Mesenchymal stem cell (in vitro differentiated cells and primary cell): ENCODE measurements around the gene FAM156A.
"Not testable (repeated sequence)": the region's sequence is repeated elsewhere in the genome, so short reads cannot be mapped to it uniquely, and the experiment has no call there.

Source experiments
- DNase-seq: peaks from one replicate; pipeline ENCODE4 v3.0.0-alpha.2; 2013
- H2AFZ ChIP-seq: one replicate; pipeline ENCODE4 v1.6.1; 2013; ENCODE audit warnings: low read depth, mild to moderate bottlenecking, control low read depth, inconsistent platforms, low read length, moderate library complexity
- H2AK5ac ChIP-seq: 2 replicates; pipeline ENCODE4 v1.6.1; 2013; ENCODE audit warnings: low read length, moderate library complexity, mild to moderate bottlenecking, inconsistent platforms; ENCODE audit not compliant: severe bottlenecking
- H2BK120ac ChIP-seq: one replicate; pipeline ENCODE4 v1.6.1; 2013; ENCODE audit warnings: low read depth, mild to moderate bottlenecking, inconsistent platforms, low read length, moderate library complexity
- H2BK12ac ChIP-seq, 2 experiments: one replicate each; pipeline ENCODE4 v1.6.1; 2013; ENCODE audit warnings: inconsistent platforms in 2 of 2, low read length in 2 of 2, mild to moderate bottlenecking in 2 of 2, moderate library complexity in 2 of 2, control low read depth in 1 of 2
- H2BK15ac ChIP-seq: one replicate; pipeline ENCODE4 v1.6.1; 2013; ENCODE audit warnings: mild to moderate bottlenecking, low read depth, inconsistent platforms; ENCODE audit not compliant: poor library complexity, severe bottlenecking
- H2BK5ac ChIP-seq: 2 replicates; pipeline ENCODE4 v1.6.1; 2013; ENCODE audit warnings: low read depth, mild to moderate bottlenecking, low read length, control low read depth, inconsistent platforms; ENCODE audit not compliant: poor library complexity, severe bottlenecking
- H3K14ac ChIP-seq, 2 experiments: one replicate each; pipeline ENCODE4 v1.6.1; 2013; ENCODE audit warnings: inconsistent platforms in 2 of 2, low read length in 2 of 2, control low read depth in 1 of 2, mild to moderate bottlenecking in 1 of 2, moderate library complexity in 1 of 2
- H3K18ac ChIP-seq, 2 experiments: one replicate each; pipeline ENCODE4 v1.6.1; 2013; ENCODE audit warnings: inconsistent platforms in 2 of 2, low read length in 2 of 2, control low read depth in 1 of 2, low read depth in 1 of 2, mild to moderate bottlenecking in 1 of 2
- H3K23ac ChIP-seq, 2 experiments: one replicate each; pipeline ENCODE4 v1.6.1; 2013; ENCODE audit warnings: inconsistent platforms in 2 of 2, low read length in 2 of 2, mild to moderate bottlenecking in 2 of 2, moderate library complexity in 2 of 2, control low read depth in 1 of 2
- H3K27ac ChIP-seq: 2 replicates; pipeline ENCODE4 v1.5.1; 2013; ENCODE audit warnings: mild to moderate bottlenecking, moderate library complexity, low read length, control low read depth, inconsistent platforms; ENCODE audit not compliant: poor library complexity, severe bottlenecking
- H3K27me3 ChIP-seq, 2 experiments: 2 replicates each; pipeline versions ENCODE4 v1.6.1 to v1.7.0; 2013; ENCODE audit warnings: low read length in 2 of 2, mild to moderate bottlenecking in 2 of 2, moderate library complexity in 2 of 2, control low read depth in 1 of 2, inconsistent platforms in 1 of 2; ENCODE audit not compliant: control insufficient read depth in 1 of 2, insufficient read depth in 1 of 2
- H3K36me3 ChIP-seq, 2 experiments: 2 replicates each; pipeline versions ENCODE4 v1.6.1 to v1.7.0; 2013; ENCODE audit warnings: low read length in 2 of 2, control low read depth in 1 of 2, inconsistent platforms in 1 of 2, low read depth in 1 of 2, mild to moderate bottlenecking in 1 of 2; ENCODE audit not compliant: insufficient read depth in 2 of 2, control insufficient read depth in 1 of 2
- H3K4ac ChIP-seq, 2 experiments: one replicate each; pipeline ENCODE4 v1.6.1; 2013; ENCODE audit warnings: inconsistent platforms in 2 of 2, low read length in 2 of 2, mild to moderate bottlenecking in 2 of 2, moderate library complexity in 2 of 2, control low read depth in 1 of 2, low read depth in 1 of 2
- H3K4me1 ChIP-seq: 2 replicates; pipeline ENCODE4 v1.6.1; 2013; ENCODE audit warnings: low read depth, low read length, control low read depth; ENCODE audit not compliant: control insufficient read depth, insufficient read depth
- H3K4me2 ChIP-seq: 2 replicates; pipeline ENCODE4 v1.6.1; 2013; ENCODE audit warnings: low read length, mild to moderate bottlenecking, inconsistent platforms; ENCODE audit not compliant: poor library complexity, severe bottlenecking
- H3K4me3 ChIP-seq, 2 experiments: 2 replicates each; pipeline versions ENCODE4 v1.5.1 to v1.7.0; 2013; ENCODE audit warnings: low read length in 2 of 2, mild to moderate bottlenecking in 2 of 2, control low read depth in 1 of 2, low read depth in 1 of 2; ENCODE audit not compliant: insufficient read depth in 1 of 2
- H3K79me1 ChIP-seq: replicated peaks from 2 replicates; pipeline ENCODE4 v1.6.1; 2013; ENCODE audit warnings: mild to moderate bottlenecking, control low read depth, low read length, inconsistent platforms; ENCODE audit not compliant: poor library complexity, severe bottlenecking
- H3K9ac ChIP-seq: 2 replicates; pipeline ENCODE4 v1.7.0; 2013; ENCODE audit warnings: mild to moderate bottlenecking, low read length, moderate library complexity
- H3K9me3 ChIP-seq: 2 replicates; pipeline ENCODE4 v1.7.0; 2013; ENCODE audit warnings: mild to moderate bottlenecking, low read length; ENCODE audit not compliant: control insufficient read depth
- H4K8ac ChIP-seq: one replicate; pipeline ENCODE4 v1.6.1; 2013; ENCODE audit warnings: inconsistent platforms, mild to moderate bottlenecking, low read length, moderate library complexity
- H4K91ac ChIP-seq: one replicate; pipeline ENCODE4 v1.6.1; 2013; ENCODE audit warnings: mild to moderate bottlenecking, low read length, inconsistent platforms
- WGBS: methylation state at CpG from one replicate; pipeline ENCODE4 v1.1.7; 2013; ENCODE audit warnings: mixed read lengths; 5-methylcytosine and 5-hydroxymethylcytosine counted together

FAM156A gene

DNA sequence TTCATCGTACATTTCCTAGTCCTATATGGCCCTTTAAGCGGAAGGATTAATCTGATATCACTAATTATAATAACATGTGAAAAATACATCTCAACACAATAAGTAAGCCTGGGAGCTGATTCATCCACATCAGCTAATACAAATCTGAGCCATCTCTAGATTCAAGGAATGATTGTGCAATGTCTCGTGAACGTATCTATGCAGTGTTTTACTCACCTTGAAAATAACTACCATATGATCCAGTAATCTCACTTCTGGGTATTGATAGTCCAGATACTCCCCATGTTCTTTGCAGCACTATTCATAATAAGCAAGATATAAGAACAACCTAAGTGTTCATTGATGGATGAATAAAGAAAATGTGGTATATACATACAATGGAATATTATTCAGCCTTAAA, 17.6 kb downstream of the FAM156A start:
- H4K91ac ChIP-seq, H3K27ac ChIP-seq, H3K18ac ChIP-seq, H3K14ac ChIP-seq, H3K9ac ChIP-seq, H3K36me3 ChIP-seq, H3K79me1 ChIP-seq, H2BK120ac ChIP-seq, H3K27me3 ChIP-seq, H2AFZ ChIP-seq, H3K4me3 ChIP-seq, H3K23ac ChIP-seq, H3K4ac ChIP-seq, H3K9me3 ChIP-seq, H3K4me2 ChIP-seq, H2AK5ac ChIP-seq, H2BK12ac ChIP-seq, H2BK15ac ChIP-seq, H2BK5ac ChIP-seq, H4K8ac ChIP-seq, H3K4me1 ChIP-seq, DNase-seq: not testable (repeated sequence)
- WGBS: no CpG with 5 or more reads among the region's 4 CpGs

DNA sequence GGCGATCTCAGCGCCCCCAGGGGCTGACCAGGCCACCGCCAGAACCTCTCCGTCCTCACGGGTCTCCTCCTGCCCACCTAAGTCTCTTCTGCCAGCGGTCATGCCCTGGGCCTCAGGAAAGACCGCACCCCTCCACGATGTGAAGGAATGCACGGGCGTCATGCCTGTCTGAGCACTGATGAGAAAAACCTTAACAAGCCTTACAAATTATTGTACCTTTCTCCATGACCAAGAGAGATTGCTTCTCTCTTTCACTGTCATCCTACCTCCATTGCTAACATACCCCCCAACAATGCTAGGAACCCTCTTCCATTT, 22.9 kb downstream of the FAM156A start:
- Histone ChIP-seq H2BK5ac (peak overlapping the region; percentile 21), H3K9ac (peak overlapping the region; percentile 97), H3K14ac (peak overlapping the region in 1 of 2 experiments; percentile 93), H3K4me3 (peak overlapping the region; percentile 51 to 88), H2AFZ (peak overlapping the region; percentile 1), H3K18ac (peak overlapping the region; percentile 91 to 94), H3K27ac (peak overlapping the region; percentile 82), H3K4me2 (peak overlapping the region; percentile 41), H3K4ac (peak overlapping the region; percentile 95 to 96), H4K8ac (peak overlapping the region; percentile 94), H2BK120ac (peak overlapping the region; percentile 49), H4K91ac (peak overlapping the region; percentile 93)
- 4% methylated on average over 8 of the region's 10 CpGs for WGBS
- not testable (repeated sequence) for H3K27me3 ChIP-seq, H2BK12ac ChIP-seq, H3K9me3 ChIP-seq, H3K36me3 ChIP-seq, DNase-seq, H2BK15ac ChIP-seq, H3K23ac ChIP-seq, H3K79me1 ChIP-seq, H3K4me1 ChIP-seq, H2AK5ac ChIP-seq

DNA sequence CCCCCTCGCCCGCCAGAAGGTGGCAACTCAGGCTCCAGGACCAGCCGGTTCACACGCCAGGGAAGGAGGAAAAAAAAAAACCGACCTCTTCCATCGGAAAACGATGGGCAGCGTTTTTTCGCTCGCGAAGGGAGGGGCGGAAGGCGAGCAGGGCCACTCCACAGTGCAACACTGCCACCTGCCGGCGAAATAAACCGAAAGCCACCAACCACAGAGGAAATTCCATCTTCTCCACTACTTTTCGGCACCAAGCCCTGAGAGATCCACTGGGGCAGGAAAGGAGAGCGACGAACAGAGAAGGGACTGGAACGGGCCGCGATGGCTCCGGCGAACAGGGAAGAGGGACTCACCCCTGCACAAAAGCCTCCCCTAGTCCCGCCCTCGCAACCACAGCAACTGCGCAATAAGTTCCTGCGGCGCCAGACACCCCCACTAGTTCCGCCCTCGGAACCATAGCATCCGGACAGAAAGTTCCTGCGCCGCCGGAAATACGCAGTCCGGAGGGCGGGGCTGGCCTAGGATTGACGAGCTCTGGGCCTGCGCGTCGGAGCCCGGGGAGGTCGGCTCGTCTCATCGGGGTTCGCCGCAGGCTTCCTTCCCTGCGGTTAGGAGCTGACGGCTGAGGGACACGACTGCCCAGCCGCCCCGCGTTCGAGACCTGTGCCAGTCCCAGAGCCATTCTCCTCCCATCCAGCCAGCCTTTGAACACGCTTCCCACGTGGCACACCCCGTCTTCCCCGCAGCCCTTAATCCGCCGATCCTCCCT, 23.4 kb downstream of the FAM156A start:
- peak overlapping the region; percentile 94 for H4K8ac ChIP-seq
- H3K4me2 ChIP-seq: peak overlapping the region; percentile 49
- peak overlapping the region; percentile 93 for H4K91ac ChIP-seq
- H3K9ac ChIP-seq: peak overlapping the region; percentile 97
- H3K4ac ChIP-seq: peak overlapping the region; percentile 95 to 96
- no peaks in the 10 kb centered on the region for H3K36me3 ChIP-seq
- H3K4me1 ChIP-seq: peaks cover 2% of the 10 kb centered on the region
- H2BK120ac ChIP-seq: peak overlapping the region; percentile 49
- DNase-seq: peak; percentile 94
- no peak overlapping the region for H2BK12ac ChIP-seq
- H2AK5ac ChIP-seq: no peak overlapping the region
- H3K9me3 ChIP-seq: no peaks in the 10 kb centered on the region
- under 1% methylated on average over 24 of the region's 61 CpGs for WGBS
- H2BK5ac ChIP-seq: peak overlapping the region; percentile 91
- H3K27me3 ChIP-seq: no peaks in the 10 kb centered on the region
- H3K27ac ChIP-seq: peak overlapping the region; percentile 99
- H3K4me3 ChIP-seq: peak overlapping the region; percentile 64 to 88
- peak overlapping the region in 1 of 2 experiments; percentile 93 for H3K14ac ChIP-seq
- no peak overlapping the region for H2BK15ac ChIP-seq
- H3K18ac ChIP-seq: peak overlapping the region; percentile 91 to 94
- peak overlapping the region; percentile 42 for H2AFZ ChIP-seq
- no peaks in the 10 kb centered on the region for H3K79me1 ChIP-seq
- no peak overlapping the region for H3K23ac ChIP-seq

DNA sequence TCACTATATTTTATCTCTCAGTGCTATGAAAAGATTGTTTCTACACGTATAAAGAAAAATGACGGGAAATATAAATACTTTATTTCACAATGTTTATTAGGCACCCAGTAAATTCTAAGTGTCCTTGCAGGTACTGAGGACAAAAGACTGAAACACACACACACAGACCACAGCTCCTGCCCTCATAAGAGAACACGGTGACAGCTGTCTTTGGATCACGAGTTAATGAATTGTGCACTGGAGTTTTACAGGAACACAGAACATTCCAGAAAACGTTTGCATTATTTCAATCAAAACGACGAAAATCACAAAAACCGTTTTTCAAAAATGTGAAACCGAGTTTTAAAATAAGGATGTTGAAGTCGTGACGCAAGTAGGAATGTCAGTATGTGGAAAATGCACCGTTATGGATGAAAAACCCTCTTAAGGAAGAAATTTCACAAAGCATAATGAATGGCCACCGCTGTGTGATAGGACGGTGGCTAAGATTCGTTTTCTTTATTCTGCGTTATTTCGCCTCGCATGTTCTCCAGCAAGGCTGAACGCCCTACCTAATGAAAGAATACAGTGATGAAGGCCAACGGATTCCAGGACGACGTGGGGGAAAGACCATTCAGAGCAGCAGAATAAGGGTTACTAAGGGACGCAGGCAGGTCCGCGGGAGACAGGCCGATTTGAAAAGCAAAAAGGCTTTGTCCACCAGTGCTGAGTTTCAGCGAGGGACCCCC, 24.2 kb downstream of the FAM156A start:
- peak overlapping the region; percentile 80 for H4K8ac ChIP-seq
- H3K27ac ChIP-seq: peak overlapping the region; percentile 99
- H4K91ac ChIP-seq: no peak overlapping the region
- H2AK5ac ChIP-seq: no peak overlapping the region
- no peaks in the 10 kb centered on the region for H3K27me3 ChIP-seq
- no peak for DNase-seq
- H3K14ac ChIP-seq: no peak overlapping the region
- no peaks in the 10 kb centered on the region for H3K9me3 ChIP-seq
- peaks cover 2% of the 10 kb centered on the region for H3K4me1 ChIP-seq
- peak overlapping the region in 1 of 2 experiments; percentile 37 for H3K4ac ChIP-seq
- H3K79me1 ChIP-seq: no peaks in the 10 kb centered on the region
- H3K9ac ChIP-seq: peak overlapping the region; percentile 97
- H2BK120ac ChIP-seq: peak overlapping the region; percentile 15
- peak overlapping the region; percentile 30 for H3K4me2 ChIP-seq
- no peak overlapping the region for H2AFZ ChIP-seq
- H3K36me3 ChIP-seq: no peaks in the 10 kb centered on the region
- no peak overlapping the region for H2BK12ac ChIP-seq
- H3K23ac ChIP-seq: no peak overlapping the region
- no peak overlapping the region for H3K18ac ChIP-seq
- 3% methylated on average over 22 of the region's 27 CpGs for whole genome bisulfite sequencing
- no peak overlapping the region for H2BK15ac ChIP-seq
- H3K4me3 ChIP-seq: peak overlapping the region; percentile 52 to 88
- no peak overlapping the region for H2BK5ac ChIP-seq
